A549 treated with AZD9567 at 1 μM for 4 hours (cell line): ENCODE data around the gene SVIP. TPM values are rescaled to one million over a fixed set of nuclear protein-coding genes. Genes with fewer than 3 reads are reported as not detected.

Experiments used
- total RNA-seq: library from RNA; stranded (reverse); fragments of 200-300 nt; extraction: Qiagen RNA extraction; gene quantifications from 5 replicates; pipeline ENCODE4 v1.2.3, GENCODE V29; 2022; ENCODE audit not compliant: insufficient read depth

SVIP gene
- 3.9 to 16.0 TPM (median 14.3 TPM) in 5 replicates for total RNA-seq

DNA sequence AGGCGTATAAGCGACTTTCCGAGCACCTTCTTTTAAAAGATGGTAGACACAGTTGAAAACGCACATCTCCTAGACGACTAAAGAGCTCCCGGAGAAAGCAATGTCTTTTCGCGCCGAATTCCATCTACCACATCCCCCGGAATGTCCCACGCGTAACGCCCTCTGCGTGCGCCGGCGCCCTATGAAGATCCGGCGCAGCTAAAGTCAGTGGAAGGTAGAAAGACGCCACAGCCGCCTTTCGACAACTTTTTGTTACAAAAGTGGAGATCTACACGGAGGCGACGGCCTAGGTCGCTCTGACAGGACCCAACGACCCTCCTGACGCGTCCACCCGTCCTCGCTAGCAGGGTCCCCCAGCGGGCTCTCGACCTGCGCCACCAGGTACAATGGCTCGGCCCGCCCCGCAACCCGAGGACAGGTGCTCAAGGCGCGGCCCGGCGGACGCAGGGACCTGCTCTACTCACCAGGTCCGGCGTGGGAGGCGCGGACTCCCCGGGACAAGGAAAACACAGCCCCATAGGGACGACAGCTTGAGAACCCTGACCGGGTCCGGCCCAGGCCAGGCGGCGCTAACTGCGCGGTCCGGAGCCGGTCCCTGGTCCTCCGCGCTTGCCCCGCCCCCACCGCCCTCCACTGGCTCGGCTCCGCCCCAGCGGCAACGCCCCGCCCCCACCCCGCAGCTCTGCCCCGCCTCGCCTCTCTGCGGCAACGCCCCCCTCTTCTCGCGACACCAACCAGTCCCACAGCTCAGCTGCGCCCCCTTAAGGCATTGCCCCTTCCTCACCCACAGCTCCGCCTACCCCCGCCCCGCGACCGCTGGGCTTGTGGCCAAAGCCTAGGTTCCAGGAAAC is at the start of gene SVIP:
Gene SVIP (minus strand): TSS at position 571 of the 851 bp plus-strand sequence. CDS start 53 bp downstream, at position 518.

GRCh38 chr11:22860241-22860640 is 30.6 kb upstream of the SVIP start, which contains the start of gene CCDC179:
Gene CCDC179, minus strand, starts transcription at chr11:22860474. Its CDS starts 53 bp downstream, at chr11:22860421.

Other genes starting within 250 kb of the SVIP start
- gene FANCF, start 204.0 kb downstream of the SVIP start, total RNA-seq: 6.0 to 10.8 TPM (median 8.2 TPM) in 5 replicates
- 0.65 to 1.2 TPM (median 1.0 TPM) in 4 of 5 replicates, not detected in the other for gene GAS2, start 163.2 kb downstream of the SVIP start, total RNA-seq
- not detected in 5 replicates for gene CCDC179, start 30.7 kb upstream of the SVIP start, total RNA-seq